ENCODE results near the gene NPSR1. TPM values are rescaled to one million over a fixed set of nuclear protein-coding genes. Genes with fewer than 3 reads are reported as not detected.

NPSR1 gene
- total and polyA plus RNA-seq, 11 donors, result not detected

DNA sequence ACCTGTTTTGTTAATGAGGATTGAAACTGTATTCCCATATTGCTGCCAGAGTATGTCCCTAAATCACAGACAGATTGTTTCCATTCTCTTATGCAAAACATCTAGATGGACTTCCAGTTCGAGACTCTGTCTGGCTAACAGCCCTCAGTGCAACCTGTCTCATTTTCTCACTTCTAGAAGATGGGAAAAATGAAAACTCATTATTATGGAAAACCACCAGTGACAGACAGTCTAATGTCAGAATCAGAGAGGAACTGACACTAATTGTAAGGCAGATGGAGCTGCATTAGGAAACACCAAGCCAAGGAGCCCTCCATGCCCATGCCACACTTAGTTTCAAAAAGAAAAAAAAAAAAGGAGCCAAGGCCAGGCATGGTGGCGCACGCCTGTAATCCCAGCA lies 61.6 kb downstream of the NPSR1 start:
- H3K27me3 ChIP-seq, result no peaks in the 10 kb centered on the region
- H3K4me3 ChIP-seq, result no peak overlapping the region
- ATAC-seq, result no peak
- no peak overlapping the region for H3K27ac ChIP-seq
- DNase-seq, result no peak
- TF ChIP-seq POLR2A (IDR thresholded peaks at IDR 0.05), result no peak
- no peaks in the 10 kb centered on the region for H3K36me3 ChIP-seq
- H3K4me1 ChIP-seq, result peaks cover 0 to 14% (median 0%) of the 10 kb centered on the region in 12 donors
- WGBS, 4 donors, result 86 to 88% (median 87%) methylated on average over 3 of the region's 3 CpGs
- H3K9me3 ChIP-seq, result no peaks in the 10 kb centered on the region
- intact Hi-C loops (cut with DNase I), result no loop called here

DNA sequence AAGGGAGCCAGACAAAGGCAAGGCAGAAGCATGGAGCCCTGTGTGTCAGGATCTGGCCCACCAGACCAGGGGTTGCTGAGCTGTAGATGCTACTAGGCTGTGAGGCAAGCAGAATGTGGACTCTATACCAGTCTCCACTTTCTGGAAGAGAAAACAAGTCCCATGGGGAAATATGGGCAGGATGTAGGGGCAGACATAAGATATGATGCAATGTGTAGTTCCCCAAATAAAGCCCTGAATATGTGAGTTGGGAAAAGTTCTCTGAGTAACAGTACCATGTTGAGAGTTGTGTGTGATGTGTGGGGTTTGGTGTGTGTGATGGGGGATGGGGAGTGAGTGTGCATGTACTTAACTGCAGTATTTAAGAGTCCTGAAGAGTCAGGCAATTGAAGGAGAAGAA lies 62.3 kb downstream of the NPSR1 start:
- TF ChIP-seq, protein P1, sequence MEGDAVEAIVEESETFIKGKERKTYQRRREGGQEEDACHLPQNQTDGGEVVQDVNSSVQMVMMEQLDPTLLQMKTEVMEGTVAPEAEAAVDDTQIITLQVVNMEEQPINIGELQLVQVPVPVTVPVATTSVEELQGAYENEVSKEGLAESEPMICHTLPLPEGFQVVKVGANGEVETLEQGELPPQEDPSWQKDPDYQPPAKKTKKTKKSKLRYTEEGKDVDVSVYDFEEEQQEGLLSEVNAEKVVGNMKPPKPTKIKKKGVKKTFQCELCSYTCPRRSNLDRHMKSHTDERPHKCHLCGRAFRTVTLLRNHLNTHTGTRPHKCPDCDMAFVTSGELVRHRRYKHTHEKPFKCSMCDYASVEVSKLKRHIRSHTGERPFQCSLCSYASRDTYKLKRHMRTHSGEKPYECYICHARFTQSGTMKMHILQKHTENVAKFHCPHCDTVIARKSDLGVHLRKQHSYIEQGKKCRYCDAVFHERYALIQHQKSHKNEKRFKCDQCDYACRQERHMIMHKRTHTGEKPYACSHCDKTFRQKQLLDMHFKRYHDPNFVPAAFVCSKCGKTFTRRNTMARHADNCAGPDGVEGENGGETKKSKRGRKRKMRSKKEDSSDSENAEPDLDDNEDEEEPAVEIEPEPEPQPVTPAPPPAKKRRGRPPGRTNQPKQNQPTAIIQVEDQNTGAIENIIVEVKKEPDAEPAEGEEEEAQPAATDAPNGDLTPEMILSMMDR (IDR thresholded peaks at IDR 0.05), result no peak
- DNase-seq (no peak), ATAC-seq (no peak)
- H3K27ac ChIP-seq, result no peak overlapping the region
- no peaks in the 10 kb centered on the region for H3K36me3 ChIP-seq
- intact Hi-C loops (cut with DNase I), result no loop called here
- no peak overlapping the region for H3K4me3 ChIP-seq
- H3K9me3 ChIP-seq, result no peaks in the 10 kb centered on the region
- H3K4me1 ChIP-seq, result peaks cover 0 to 14% (median 0%) of the 10 kb centered on the region in 12 donors
- no peaks in the 10 kb centered on the region for H3K27me3 ChIP-seq

DNA sequence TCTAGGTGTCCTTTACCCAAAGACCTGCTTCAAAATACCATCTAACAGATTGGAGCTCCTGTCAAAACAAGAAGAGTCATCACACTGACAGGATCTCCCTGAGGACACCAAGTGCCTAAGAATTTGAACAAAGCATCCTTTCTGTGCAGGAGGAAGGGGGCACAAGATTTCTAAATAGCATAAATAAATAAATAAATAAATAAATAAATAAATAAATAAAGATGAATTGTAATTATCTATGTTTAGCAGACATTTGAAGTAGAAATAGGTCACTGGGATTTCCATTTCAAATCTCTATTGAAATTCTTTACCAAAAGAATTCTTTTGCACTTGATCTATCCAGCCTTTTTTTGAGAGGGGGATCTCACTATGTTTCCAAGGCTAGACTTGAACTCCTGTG lies 65.3 kb downstream of the NPSR1 start:
- intact Hi-C loops (cut with DNase I), result no loop called here
- no peak overlapping the region for H3K27ac ChIP-seq
- peaks cover 0 to 14% (median 0%) of the 10 kb centered on the region in 12 donors for H3K4me1 ChIP-seq
- no peak overlapping the region for H3K4me3 ChIP-seq
- ATAC-seq (no peak), DNase-seq (no peak)
- no peak for TF ChIP-seq POLR2A (IDR thresholded peaks at IDR 0.05)
- TF ChIP-seq, protein P1 (IDR thresholded peaks at IDR 0.05), result no peak
- H3K36me3 ChIP-seq, result no peaks in the 10 kb centered on the region
- no peaks in the 10 kb centered on the region for H3K9me3 ChIP-seq
- H3K27me3 ChIP-seq, result no peaks in the 10 kb centered on the region

DNA sequence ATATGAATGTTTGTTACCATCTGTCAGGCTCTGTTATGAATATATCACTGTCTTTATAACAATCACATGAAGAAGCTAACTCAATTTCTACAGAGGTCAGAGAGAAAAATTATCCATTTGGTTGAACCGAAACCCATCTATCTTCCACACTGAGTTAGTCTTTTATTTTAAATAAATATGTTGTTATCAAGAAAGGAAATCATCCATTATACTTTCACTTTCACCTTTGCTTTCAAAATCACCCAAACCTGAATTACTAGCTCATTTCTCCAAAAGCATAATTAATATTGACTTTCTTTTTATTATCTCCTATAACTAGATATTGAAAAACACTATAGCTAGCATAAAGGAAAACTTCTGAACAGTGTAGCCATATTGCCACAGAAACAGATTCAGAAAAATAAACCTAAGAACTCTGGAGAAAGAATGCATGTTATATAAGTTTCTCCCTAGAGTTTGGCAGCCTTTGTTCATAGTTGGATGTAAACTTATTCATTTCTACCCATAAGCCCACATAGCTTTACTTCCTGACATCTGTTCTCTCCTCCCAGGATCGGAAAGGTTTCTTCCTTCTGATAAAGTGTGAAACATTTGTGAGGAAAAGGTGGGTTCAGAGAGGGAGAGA lies 66.0 kb downstream of the NPSR1 start:
- ATAC-seq (no peak), DNase-seq (no peak)
- H3K4me1 ChIP-seq, result peaks cover 0 to 9% (median 0%) of the 10 kb centered on the region in 12 donors
- no peak overlapping the region for H3K4me3 ChIP-seq
- H3K27me3 ChIP-seq, result no peaks in the 10 kb centered on the region
- intact Hi-C loops (cut with DNase I), result no loop called here
- no peak for TF ChIP-seq POLR2A (IDR thresholded peaks at IDR 0.05)
- TF ChIP-seq, protein P1 (IDR thresholded peaks at IDR 0.05), result no peak
- no peaks in the 10 kb centered on the region for H3K9me3 ChIP-seq
- H3K27ac ChIP-seq, result no peak overlapping the region
- H3K36me3 ChIP-seq, result no peaks in the 10 kb centered on the region
- WGBS, 4 donors, result 40 to 73% (median 59%) methylated on average over 2 of the region's 2 CpGs

DNA sequence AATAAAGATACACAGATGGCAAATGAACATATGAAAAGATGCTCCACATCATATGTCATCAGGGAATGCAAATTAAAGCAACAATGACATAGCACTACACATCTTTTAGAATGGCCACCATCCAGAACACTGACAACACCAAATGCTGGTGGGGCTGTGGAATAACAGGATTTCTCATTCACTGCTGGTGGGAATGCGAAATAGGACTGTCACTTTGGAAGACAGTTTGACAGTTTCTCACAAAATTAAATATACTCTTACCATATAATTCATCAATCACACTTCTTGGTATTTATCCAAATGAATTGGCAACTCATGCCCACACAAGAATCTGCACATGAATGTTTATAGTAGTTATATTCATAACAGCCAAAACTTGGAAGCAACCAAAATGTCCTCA lies 68.2 kb downstream of the NPSR1 start:
- Histone ChIP-seq H3K36me3 (no peaks in the 10 kb centered on the region), H3K27me3 (no peaks in the 10 kb centered on the region), H3K4me1 (peaks cover 0 to 6% (median 0%) of the 10 kb centered on the region in 12 donors), H3K27ac (no peak overlapping the region), H3K4me3 (no peak overlapping the region), H3K9me3 (no peaks in the 10 kb centered on the region)
- DNase-seq (no peak), ATAC-seq (no peak)
- TF ChIP-seq POLR2A (IDR thresholded peaks at IDR 0.05), result no peak
- TF ChIP-seq, protein P1 (IDR thresholded peaks at IDR 0.05), result no peak
- 80 to 100% (median 86%) methylated on average over 1 of the region's 1 CpG for WGBS, 4 donors
- intact Hi-C loops (cut with DNase I), result no loop called here

All from heart left ventricle (tissue), 16 donors.